ENCODE data around the gene ITGAV.

The ITGAV gene

DNA sequence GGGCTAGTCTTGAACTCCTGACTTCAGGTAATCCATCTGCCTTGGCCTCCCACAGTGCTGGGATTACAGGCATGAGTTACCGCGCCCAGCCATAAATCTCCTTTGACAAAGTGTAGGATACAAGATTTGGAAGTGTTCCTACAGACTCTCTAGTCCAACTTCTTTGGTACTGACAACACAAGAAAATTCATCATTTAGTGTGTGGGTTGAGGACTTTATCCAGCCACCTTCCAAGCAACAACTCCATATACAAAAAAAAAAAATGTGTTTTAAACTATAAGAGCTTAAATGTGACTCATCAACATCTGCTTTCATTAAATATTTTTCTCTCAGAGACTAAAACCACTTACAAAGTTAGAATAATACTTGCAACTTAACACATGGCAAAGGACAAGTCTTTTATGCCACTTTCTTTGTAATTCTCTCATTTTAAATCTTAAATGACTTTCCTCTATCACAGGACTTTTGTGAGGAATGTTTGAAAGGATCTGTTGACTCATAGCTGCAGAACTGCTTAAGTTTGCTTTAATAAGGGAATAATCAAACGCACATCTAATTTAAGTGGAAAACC, 46.2 kb upstream of the ITGAV start:
- no peak overlapping the region for H3K9ac ChIP-seq (ENCODE audit: low read depth, low read length, poor library complexity, severe bottlenecking)
- H3K4me1 ChIP-seq (ENCODE audit: insufficient read depth, low read length, poor library complexity, severe bottlenecking) = no peaks in the 10 kb centered on the region
- no peak overlapping the region for H2AFZ ChIP-seq (ENCODE audit: low read length)
- no peaks in the 10 kb centered on the region for H3F3A ChIP-seq (ENCODE audit: low read depth)
- no peaks in the 10 kb centered on the region for H3K9me2 ChIP-seq (replicated peaks; ENCODE audit: low read depth, low read length)
- no peak overlapping the region for H3K4me3 ChIP-seq (ENCODE audit: low read length, poor library complexity, severe bottlenecking)
- no peaks in the 10 kb centered on the region for H3K27me3 ChIP-seq (ENCODE audit: insufficient read depth, low read length, poor library complexity, severe bottlenecking)
- H3K9me3 ChIP-seq (ENCODE audit: insufficient read depth, low read depth, low read length) = no peaks in the 10 kb centered on the region
- no peaks in the 10 kb centered on the region for H4K20me1 ChIP-seq (ENCODE audit: insufficient read depth, low read length, poor library complexity, severe bottlenecking)
- no peaks in the 10 kb centered on the region for H3K79me2 ChIP-seq (ENCODE audit: insufficient read depth, low read length)
- H3K4me2 ChIP-seq (ENCODE audit: low read depth, low read length, poor library complexity, severe bottlenecking) = no peak overlapping the region
- TF ChIP-seq EZH2phosphoT487 (IDR thresholded peaks at IDR 0.05; ENCODE audit: borderline replicate concordance) = no peak
- TF ChIP-seq, protein P1, sequence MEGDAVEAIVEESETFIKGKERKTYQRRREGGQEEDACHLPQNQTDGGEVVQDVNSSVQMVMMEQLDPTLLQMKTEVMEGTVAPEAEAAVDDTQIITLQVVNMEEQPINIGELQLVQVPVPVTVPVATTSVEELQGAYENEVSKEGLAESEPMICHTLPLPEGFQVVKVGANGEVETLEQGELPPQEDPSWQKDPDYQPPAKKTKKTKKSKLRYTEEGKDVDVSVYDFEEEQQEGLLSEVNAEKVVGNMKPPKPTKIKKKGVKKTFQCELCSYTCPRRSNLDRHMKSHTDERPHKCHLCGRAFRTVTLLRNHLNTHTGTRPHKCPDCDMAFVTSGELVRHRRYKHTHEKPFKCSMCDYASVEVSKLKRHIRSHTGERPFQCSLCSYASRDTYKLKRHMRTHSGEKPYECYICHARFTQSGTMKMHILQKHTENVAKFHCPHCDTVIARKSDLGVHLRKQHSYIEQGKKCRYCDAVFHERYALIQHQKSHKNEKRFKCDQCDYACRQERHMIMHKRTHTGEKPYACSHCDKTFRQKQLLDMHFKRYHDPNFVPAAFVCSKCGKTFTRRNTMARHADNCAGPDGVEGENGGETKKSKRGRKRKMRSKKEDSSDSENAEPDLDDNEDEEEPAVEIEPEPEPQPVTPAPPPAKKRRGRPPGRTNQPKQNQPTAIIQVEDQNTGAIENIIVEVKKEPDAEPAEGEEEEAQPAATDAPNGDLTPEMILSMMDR (conservative IDR thresholded peaks at IDR 0.05; ENCODE audit: low read length) = no peak
- H3K36me3 ChIP-seq (ENCODE audit: insufficient read depth, low read length) = no peaks in the 10 kb centered on the region

DNA sequence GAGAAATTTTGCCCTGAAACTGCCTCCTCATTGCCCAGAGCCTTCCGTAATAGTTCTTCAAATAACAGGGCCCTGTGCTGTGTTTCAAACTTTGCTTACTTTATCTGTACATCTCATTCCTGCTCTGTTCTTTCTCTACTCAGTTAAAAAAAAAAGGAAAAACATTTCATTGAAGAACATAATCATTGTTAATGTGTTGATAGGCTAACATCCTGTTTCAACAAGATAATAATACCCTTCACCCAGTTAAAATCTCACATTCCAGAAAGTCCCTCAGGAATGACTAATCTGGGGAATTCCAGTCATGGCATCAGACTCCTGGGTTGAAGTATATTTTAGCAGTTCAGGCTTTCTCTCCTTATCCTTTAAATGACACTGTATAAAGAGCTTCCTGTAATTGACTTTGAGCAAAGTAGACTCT, 45.6 kb upstream of the ITGAV start:
- no peaks in the 10 kb centered on the region for H3K9me2 ChIP-seq (replicated peaks; ENCODE audit: low read depth, low read length)
- no peaks in the 10 kb centered on the region for H3K79me2 ChIP-seq (ENCODE audit: insufficient read depth, low read length)
- H2AFZ ChIP-seq (ENCODE audit: low read length) = no peak overlapping the region
- no peaks in the 10 kb centered on the region for H4K20me1 ChIP-seq (ENCODE audit: insufficient read depth, low read length, poor library complexity, severe bottlenecking)
- no peaks in the 10 kb centered on the region for H3F3A ChIP-seq (ENCODE audit: low read depth)
- no peaks in the 10 kb centered on the region for H3K36me3 ChIP-seq (ENCODE audit: insufficient read depth, low read length)
- no peaks in the 10 kb centered on the region for H3K4me1 ChIP-seq (ENCODE audit: insufficient read depth, low read length, poor library complexity, severe bottlenecking)
- H3K27me3 ChIP-seq (ENCODE audit: insufficient read depth, low read length, poor library complexity, severe bottlenecking) = no peaks in the 10 kb centered on the region
- H3K9ac ChIP-seq (ENCODE audit: low read depth, low read length, poor library complexity, severe bottlenecking) = no peak overlapping the region
- no peak for TF ChIP-seq EZH2phosphoT487 (IDR thresholded peaks at IDR 0.05; ENCODE audit: borderline replicate concordance)
- TF ChIP-seq, protein P1 (conservative IDR thresholded peaks at IDR 0.05; ENCODE audit: low read length) = no peak
- no peak overlapping the region for H3K4me3 ChIP-seq (ENCODE audit: low read length, poor library complexity, severe bottlenecking)
- H3K4me2 ChIP-seq (ENCODE audit: low read depth, low read length, poor library complexity, severe bottlenecking) = no peak overlapping the region
- H3K9me3 ChIP-seq (ENCODE audit: insufficient read depth, low read depth, low read length) = no peaks in the 10 kb centered on the region

DNA sequence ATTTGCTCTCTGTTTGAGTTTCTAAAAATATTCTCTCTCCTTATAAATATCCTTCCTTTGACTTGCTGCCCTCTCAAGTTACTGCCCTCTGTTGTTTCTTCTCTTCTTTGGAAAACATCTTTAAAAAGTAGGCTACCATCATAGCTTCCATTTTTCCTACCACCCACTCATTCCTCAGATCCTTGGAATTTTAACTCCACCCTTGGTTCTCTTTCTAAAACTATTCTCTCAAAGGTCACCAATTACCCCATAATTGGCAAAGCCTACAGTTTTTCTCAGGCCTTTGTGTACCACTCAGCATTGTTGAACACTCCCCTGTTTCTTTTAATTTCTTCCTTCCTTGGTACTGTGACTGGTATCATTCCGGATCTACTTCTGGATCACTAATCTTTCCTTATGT, 43.0 kb upstream of the ITGAV start:
- no peaks in the 10 kb centered on the region for H4K20me1 ChIP-seq (ENCODE audit: insufficient read depth, low read length, poor library complexity, severe bottlenecking)
- H3K36me3 ChIP-seq (ENCODE audit: insufficient read depth, low read length) = no peaks in the 10 kb centered on the region
- H3K9me3 ChIP-seq (ENCODE audit: insufficient read depth, low read depth, low read length) = no peaks in the 10 kb centered on the region
- no peaks in the 10 kb centered on the region for H3K27me3 ChIP-seq (ENCODE audit: insufficient read depth, low read length, poor library complexity, severe bottlenecking)
- no peaks in the 10 kb centered on the region for H3K9me2 ChIP-seq (replicated peaks; ENCODE audit: low read depth, low read length)
- no peak overlapping the region for H2AFZ ChIP-seq (ENCODE audit: low read length)
- H3F3A ChIP-seq (ENCODE audit: low read depth) = no peaks in the 10 kb centered on the region
- H3K79me2 ChIP-seq (ENCODE audit: insufficient read depth, low read length) = no peaks in the 10 kb centered on the region
- H3K4me1 ChIP-seq (ENCODE audit: insufficient read depth, low read length, poor library complexity, severe bottlenecking) = no peaks in the 10 kb centered on the region
- no peak for TF ChIP-seq EZH2phosphoT487 (IDR thresholded peaks at IDR 0.05; ENCODE audit: borderline replicate concordance)
- TF ChIP-seq, protein P1 (conservative IDR thresholded peaks at IDR 0.05; ENCODE audit: low read length) = no peak
- no peak overlapping the region for H3K4me2 ChIP-seq (ENCODE audit: low read depth, low read length, poor library complexity, severe bottlenecking)
- H3K9ac ChIP-seq (ENCODE audit: low read depth, low read length, poor library complexity, severe bottlenecking) = no peak overlapping the region
- no peak overlapping the region for H3K4me3 ChIP-seq (ENCODE audit: low read length, poor library complexity, severe bottlenecking)
